PC-3 (cell line): Measurements from ENCODE around the gene LNX1. TPM values are rescaled to one million over a fixed set of nuclear protein-coding genes. Genes with fewer than 3 reads are reported as not detected.

ENCODE experiments used
- ATAC-seq: fragments of 200-7000 bp; cut with Tn5 transposase; 2 replicates; pipeline ENCODE4 v1.9.1; 2020; ENCODE audit warnings: mild to moderate bottlenecking, moderate library complexity
- BruUV-seq: library from RNA; stranded (reverse); fragments of 400-500 nt; replicated peaks from 2 replicates; lab custom pipeline; 2021; lab: Mats Ljungman, UMichigan
- CTCF ChIA-PET: fragments of 300-600 bp; sonication (Branson Sonifier 250); formaldehyde crosslinking; loops from one replicate; lab custom pipeline; 2022; ENCODE audit warnings: antibody characterized with exemption; lab: Charles Lee
- POLR2A ChIA-PET: fragments of 300-600 bp; sonication (Branson Sonifier 250); formaldehyde crosslinking; loops from one replicate; lab custom pipeline; 2022; ENCODE audit warnings: antibody characterized with exemption; ENCODE audit not compliant: unreplicated experiment; lab: Charles Lee
- DNase-seq: peaks from one replicate; pipeline ENCODE4 v3.0.0-alpha.2; 2015
- H2AFZ ChIP-seq: fragments of 300-600 bp; sonication (generic); 2 replicates; pipeline ENCODE4 v1.6.0; 2016; ENCODE audit warnings: antibody characterized with exemption, low read length
- H3F3A ChIP-seq: fragments of 300-600 bp; sonication (generic); one replicate; pipeline ENCODE4 v1.6.0; 2017; ENCODE audit warnings: antibody characterized with exemption, low read length, control low read depth, mild to moderate bottlenecking; ENCODE audit not compliant: unreplicated experiment
- H3K27ac ChIP-seq: fragments of 300-600 bp; sonication (generic); 2 replicates; pipeline ENCODE4 v1.5.1; 2016; ENCODE audit warnings: mild to moderate bottlenecking, low read length
- H3K27me3 ChIP-seq: fragments of 300-600 bp; sonication (generic); 2 replicates; pipeline ENCODE4 v1.6.1; 2016; ENCODE audit warnings: low read length, mixed read lengths
- H3K36me3 ChIP-seq: fragments of 300-600 bp; sonication (generic); 2 replicates; pipeline ENCODE4 v1.6.1; 2016; ENCODE audit warnings: low read depth, mixed run types, low read length, mixed read lengths
- H3K4me1 ChIP-seq: fragments of 300-600 bp; sonication (generic); 2 replicates; pipeline ENCODE4 v1.5.1; 2016; ENCODE audit warnings: low read length; ENCODE audit not compliant: insufficient read depth
- H3K4me2 ChIP-seq: fragments of 300-600 bp; sonication (generic); 2 replicates; pipeline ENCODE4 v1.6.0; 2016; ENCODE audit warnings: low read length
- H3K4me3 ChIP-seq: fragments of 300-600 bp; sonication (generic); 2 replicates; pipeline ENCODE4 v1.5.1; 2016; ENCODE audit warnings: mild to moderate bottlenecking, low read length, mixed read lengths
- H3K79me2 ChIP-seq: fragments of 300-600 bp; sonication (generic); 2 replicates; pipeline ENCODE4 v1.6.1; 2017; ENCODE audit warnings: low read length, mixed read lengths
- H3K9ac ChIP-seq: fragments of 300-600 bp; sonication (generic); 2 replicates; pipeline ENCODE4 v1.6.0; 2016; ENCODE audit warnings: mild to moderate bottlenecking, low read length
- H3K9me2 ChIP-seq: fragments of 300-600 bp; sonication (generic); replicated peaks from 2 replicates; pipeline ENCODE4 v1.6.1; 2016; ENCODE audit warnings: mixed run types, low read length, mixed read lengths
- H3K9me3 ChIP-seq: fragments of 300-600 bp; sonication (generic); 2 replicates; pipeline ENCODE4 v1.6.1; 2016; ENCODE audit warnings: low read length, mixed read lengths
- H4K20me1 ChIP-seq: fragments of 300-600 bp; sonication (generic); 2 replicates; pipeline ENCODE4 v1.6.1; 2016; ENCODE audit warnings: low read length, mixed read lengths
- EZH2 ChIP-seq: fragments of 300-600 bp; sonication (generic); IDR thresholded peaks from one replicate; pipeline ENCODE4 v1.6.1; 2017; ENCODE audit warnings: antibody characterized with exemption, mild to moderate bottlenecking, low read length; ENCODE audit not compliant: unreplicated experiment
- EZH2phosphoT487 ChIP-seq: fragments of 300-600 bp; sonication (generic); IDR thresholded peaks from 2 replicates; pipeline ENCODE4 v1.6.1; 2018; ENCODE audit warnings: mild to moderate bottlenecking, antibody characterized with exemption, low read length, borderline replicate concordance
- intact Hi-C: fragments of 100-400 bp; cut with micrococcal nuclease; formaldehyde crosslinking; loops from 2 replicates; pipeline ENCODE4 v1.9.0; 2023
- total RNA-seq: library from RNA; depleted of rRNA; stranded (reverse); fragments of >200 nt; gene quantifications from 2 replicates; pipeline ENCODE4 v1.2.3, GENCODE V29; 2014
- TF ChIP-seq, protein P1 (sequence below): fragments of 300-600 bp; sonication (generic); conservative IDR thresholded peaks from 2 replicates; pipeline ENCODE4 v1.5.1; 2017; ENCODE audit warnings: antibody characterized with exemption, low read depth, mild to moderate bottlenecking, low read length

The LNX1 gene
- total RNA-seq, 1 experiment from 2014 or later: 2.8 TPM

DNA sequence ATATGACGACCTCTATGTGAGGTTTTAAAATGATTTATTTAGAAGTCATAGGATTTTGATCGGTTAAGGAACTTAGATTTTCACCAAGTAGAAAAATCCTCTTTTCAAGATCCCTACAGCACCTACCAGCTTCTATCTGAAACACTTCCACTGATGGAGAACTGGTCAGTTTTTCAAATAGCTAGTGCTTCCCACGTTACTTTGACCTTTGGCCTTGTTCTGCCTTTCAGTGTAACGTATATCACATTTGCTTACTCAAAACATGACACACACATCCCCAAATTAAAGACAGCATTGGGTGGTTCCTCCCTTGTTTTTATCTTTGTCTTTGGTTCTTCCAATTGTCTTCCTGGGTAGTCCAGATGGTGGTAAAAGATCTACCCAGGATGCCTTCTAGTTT lies 6.6 kb downstream of the LNX1 start:
- no peaks in the 10 kb centered on the region for H3K27me3 ChIP-seq
- no peaks in the 10 kb centered on the region for H3F3A ChIP-seq
- DNase-seq (no peak), ATAC-seq (no peak)
- no peaks in the 10 kb centered on the region for H3K36me3 ChIP-seq
- no peak for TF ChIP-seq EZH2
- no peak for TF ChIP-seq EZH2phosphoT487
- TF ChIP-seq, protein P1, sequence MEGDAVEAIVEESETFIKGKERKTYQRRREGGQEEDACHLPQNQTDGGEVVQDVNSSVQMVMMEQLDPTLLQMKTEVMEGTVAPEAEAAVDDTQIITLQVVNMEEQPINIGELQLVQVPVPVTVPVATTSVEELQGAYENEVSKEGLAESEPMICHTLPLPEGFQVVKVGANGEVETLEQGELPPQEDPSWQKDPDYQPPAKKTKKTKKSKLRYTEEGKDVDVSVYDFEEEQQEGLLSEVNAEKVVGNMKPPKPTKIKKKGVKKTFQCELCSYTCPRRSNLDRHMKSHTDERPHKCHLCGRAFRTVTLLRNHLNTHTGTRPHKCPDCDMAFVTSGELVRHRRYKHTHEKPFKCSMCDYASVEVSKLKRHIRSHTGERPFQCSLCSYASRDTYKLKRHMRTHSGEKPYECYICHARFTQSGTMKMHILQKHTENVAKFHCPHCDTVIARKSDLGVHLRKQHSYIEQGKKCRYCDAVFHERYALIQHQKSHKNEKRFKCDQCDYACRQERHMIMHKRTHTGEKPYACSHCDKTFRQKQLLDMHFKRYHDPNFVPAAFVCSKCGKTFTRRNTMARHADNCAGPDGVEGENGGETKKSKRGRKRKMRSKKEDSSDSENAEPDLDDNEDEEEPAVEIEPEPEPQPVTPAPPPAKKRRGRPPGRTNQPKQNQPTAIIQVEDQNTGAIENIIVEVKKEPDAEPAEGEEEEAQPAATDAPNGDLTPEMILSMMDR: no peak
- H4K20me1 ChIP-seq: no peaks in the 10 kb centered on the region
- intact Hi-C loops: no loop called here
- no peak overlapping the region for H3K27ac ChIP-seq
- no peaks in the 10 kb centered on the region for H3K9me3 ChIP-seq
- no peak overlapping the region for H3K4me2 ChIP-seq
- BruUV-seq: no TSS peak
- no peak overlapping the region for H3K9ac ChIP-seq
- H2AFZ ChIP-seq: no peak overlapping the region
- no peaks in the 10 kb centered on the region for H3K9me2 ChIP-seq
- peaks cover 18% of the 10 kb centered on the region for H3K4me1 ChIP-seq
- H3K4me3 ChIP-seq: no peak overlapping the region
- no peaks in the 10 kb centered on the region for H3K79me2 ChIP-seq
- ChIA-PET POLR2A (no interaction called here), CTCF (no interaction called here)

DNA sequence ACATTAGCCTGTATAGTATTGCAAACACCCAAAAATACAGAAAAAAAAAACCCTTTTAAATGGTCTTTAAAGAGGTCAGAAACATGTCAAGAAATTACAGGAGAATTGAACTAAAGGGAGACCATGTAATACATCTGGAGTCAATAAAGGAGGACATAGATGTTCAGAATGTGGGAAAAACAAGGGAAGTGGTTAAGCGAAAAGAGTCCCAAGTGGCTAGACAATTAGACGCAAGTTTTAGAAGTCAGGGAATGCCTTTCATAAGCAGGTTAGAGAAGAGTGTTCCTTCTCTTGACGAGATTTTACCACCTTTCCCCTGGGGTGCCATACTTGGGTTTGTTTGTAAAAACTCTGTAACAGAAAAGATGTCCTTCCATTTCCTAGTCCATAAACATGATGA lies 7.8 kb downstream of the LNX1 start:
- BruUV-seq: no TSS peak
- ChIA-PET POLR2A (no interaction called here), CTCF (no interaction called here)
- Histone ChIP-seq H3K9ac (no peak overlapping the region), H3K9me2 (no peaks in the 10 kb centered on the region), H3F3A (no peaks in the 10 kb centered on the region), H3K4me1 (peaks cover 25% of the 10 kb centered on the region), H3K4me3 (no peak overlapping the region), H3K27me3 (no peaks in the 10 kb centered on the region), H3K79me2 (no peaks in the 10 kb centered on the region), H3K9me3 (no peaks in the 10 kb centered on the region), H4K20me1 (no peaks in the 10 kb centered on the region), H3K36me3 (no peaks in the 10 kb centered on the region), H2AFZ (no peak overlapping the region), H3K27ac (no peak overlapping the region), H3K4me2 (no peak overlapping the region)
- TF ChIP-seq, protein P1: no peak
- TF ChIP-seq EZH2: no peak
- TF ChIP-seq EZH2phosphoT487: no peak
- intact Hi-C loops: no loop called here
- no peak for ATAC-seq
- no peak for DNase-seq

DNA sequence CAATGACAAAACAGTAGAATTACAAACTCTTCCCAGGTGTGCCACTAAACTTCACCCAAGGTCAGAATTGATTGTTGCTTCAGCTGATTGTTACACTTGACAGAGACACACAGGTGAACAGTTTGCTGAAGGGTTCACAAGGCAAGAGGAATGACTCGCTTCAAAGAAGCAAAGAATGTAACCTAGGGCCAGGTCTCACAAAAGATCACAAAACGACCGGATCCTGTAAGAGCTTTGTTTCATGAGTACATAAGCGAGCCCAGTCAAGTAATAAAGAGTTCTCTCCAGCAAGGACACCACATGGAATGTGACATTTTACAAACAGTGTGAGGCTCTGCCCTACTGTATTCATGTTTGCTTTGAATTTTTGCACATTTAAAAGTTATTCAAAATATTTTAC lies 9.1 kb downstream of the LNX1 start:
- ChIA-PET CTCF (no interaction called here), POLR2A (no interaction called here)
- Histone ChIP-seq H3K9me2 (no peaks in the 10 kb centered on the region), H3F3A (no peaks in the 10 kb centered on the region), H3K9ac (no peak overlapping the region), H3K4me3 (no peak overlapping the region), H3K79me2 (no peaks in the 10 kb centered on the region), H3K4me1 (peaks cover 30% of the 10 kb centered on the region), H3K36me3 (no peaks in the 10 kb centered on the region), H3K27me3 (no peaks in the 10 kb centered on the region), H3K9me3 (no peaks in the 10 kb centered on the region), H3K27ac (no peak overlapping the region), H4K20me1 (no peaks in the 10 kb centered on the region), H2AFZ (no peak overlapping the region), H3K4me2 (no peak overlapping the region)
- no TSS peak for BruUV-seq
- no peak for ATAC-seq
- TF ChIP-seq EZH2: no peak
- no peak for TF ChIP-seq EZH2phosphoT487
- TF ChIP-seq, protein P1: no peak
- DNase-seq: no peak
- intact Hi-C loops: no loop called here
